Measurements from ENCODE around the gene SYNPO2.
"Not testable (repeated sequence)": the region's sequence is repeated elsewhere in the genome, so short reads cannot be mapped to it uniquely, and the experiment has no call there.

The SYNPO2 gene

GRCh38 chr4:119037709-119038108, 149.1 kb downstream of the SYNPO2 start:
- no peak for DNase-seq

- no peak for DNase-seq
Measured at GRCh38 chr4:119038116-119038841, 149.6 kb downstream of the SYNPO2 start.

- DNase-seq, result no peak
Measured at GRCh38 chr4:119039160-119039559, 150.5 kb downstream of the SYNPO2 start.

DNA sequence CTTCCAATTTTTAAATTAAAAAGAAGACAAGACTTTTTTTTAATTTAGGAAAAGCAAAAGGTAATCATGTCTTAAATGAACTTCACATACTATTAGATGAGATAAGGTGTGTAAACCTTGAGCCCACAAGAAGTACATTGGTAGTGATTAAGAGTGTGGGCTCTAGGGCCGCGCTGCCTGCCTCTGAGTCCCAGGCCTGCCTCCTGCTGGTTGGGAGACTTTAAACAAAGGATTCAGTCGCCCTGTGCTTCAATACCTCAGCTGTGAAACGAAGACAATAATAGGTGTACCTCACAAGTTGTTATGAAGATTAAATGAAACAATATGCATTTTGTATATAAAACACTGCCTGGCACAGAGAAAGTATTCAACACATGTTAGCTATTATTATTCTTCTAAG, 151.1 kb downstream of the SYNPO2 start:
- DNase-seq, result no peak

- no peak for DNase-seq
Measured at GRCh38 chr4:119040261-119040660, 151.6 kb downstream of the SYNPO2 start.

- DNase-seq, result no peak
Measured at GRCh38 chr4:119040694-119041185, 152.1 kb downstream of the SYNPO2 start.

GRCh38 chr4:119041396-119041795, 152.7 kb downstream of the SYNPO2 start:
- DNase-seq, result no peak

DNA sequence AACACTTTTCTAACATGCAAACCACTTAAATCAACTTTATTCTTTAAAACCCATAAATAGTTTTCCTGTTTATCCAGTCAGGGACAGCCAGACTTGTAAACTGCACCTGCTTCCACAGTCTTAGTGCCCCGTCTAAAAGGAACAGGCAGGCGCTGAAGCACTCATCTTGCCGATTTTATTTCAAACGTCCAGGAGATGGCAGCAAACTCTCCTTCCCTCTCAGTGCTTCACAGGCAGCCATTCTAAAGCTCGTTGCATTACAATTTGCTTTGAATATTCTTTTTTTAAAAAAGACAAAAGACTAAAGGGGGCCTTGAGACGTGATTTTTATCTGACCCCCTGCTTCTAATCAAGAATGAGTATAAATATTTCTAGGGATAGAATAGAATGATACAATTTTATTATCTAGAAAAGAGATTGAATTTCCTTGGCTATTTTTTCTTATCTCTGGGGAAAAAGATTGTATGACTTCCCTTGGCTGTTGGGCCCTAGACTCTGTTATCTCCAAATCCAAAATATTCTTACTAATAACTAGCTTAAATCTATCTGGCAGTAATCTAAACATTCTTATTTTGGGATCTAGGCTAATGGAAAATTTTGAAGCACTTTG, 153.4 kb downstream of the SYNPO2 start:
- DNase-seq, result peak; percentile 67

DNA sequence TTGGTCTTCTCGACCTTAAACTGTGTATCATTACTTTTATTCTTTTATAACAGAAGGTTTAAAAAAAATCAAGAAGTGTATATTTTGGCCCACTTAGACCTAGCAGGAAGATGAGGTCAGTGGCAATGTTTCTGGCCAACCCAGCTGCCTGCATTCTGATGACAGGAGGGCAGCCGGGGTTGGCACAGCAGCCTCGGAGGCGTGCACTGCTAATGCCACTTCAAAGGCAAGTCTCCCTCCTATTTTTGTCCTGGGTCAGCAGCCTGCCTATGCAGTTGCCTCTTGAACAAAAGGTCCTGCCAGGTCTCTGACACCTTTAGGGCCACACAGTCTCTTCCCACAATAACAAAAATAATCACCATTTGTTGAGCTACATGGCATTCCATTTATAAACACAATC, 157.6 kb downstream of the SYNPO2 start:
- no peak for DNase-seq

- DNase-seq, result not testable (repeated sequence)
Measured at GRCh38 chr4:119047059-119047458, 158.4 kb downstream of the SYNPO2 start.

DNA sequence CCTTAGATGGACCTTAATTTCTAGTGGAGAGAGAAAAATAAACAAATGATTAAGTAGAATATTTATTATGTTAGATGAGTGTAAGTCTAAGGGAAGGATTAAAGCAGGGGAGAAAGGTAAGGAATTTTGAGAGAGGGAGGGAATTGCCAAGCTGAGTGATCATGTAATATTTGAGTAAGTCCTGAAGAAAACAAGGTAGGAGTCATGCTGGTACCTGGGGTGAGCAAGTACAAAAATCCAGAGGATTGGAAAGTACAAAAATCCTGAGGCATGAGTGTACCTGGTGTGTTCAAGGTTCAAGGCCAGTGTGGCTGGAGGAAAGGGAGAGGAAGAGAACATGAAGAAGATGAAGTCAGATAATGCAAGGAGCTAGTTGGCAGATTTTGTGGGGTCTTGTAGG, 159.8 kb downstream of the SYNPO2 start:
- DNase-seq, result no peak

GRCh38 chr4:119049342-119049741, 160.7 kb downstream of the SYNPO2 start:
- DNase-seq, result no peak

GRCh38 chr4:119050527-119051090, 162.0 kb downstream of the SYNPO2 start:
- no peak for DNase-seq

- no peak for DNase-seq
Measured at GRCh38 chr4:119053245-119053644, 164.6 kb downstream of the SYNPO2 start.

GRCh38 chr4:119053997-119054396, 165.3 kb downstream of the SYNPO2 start:
- no peak for DNase-seq

DNA sequence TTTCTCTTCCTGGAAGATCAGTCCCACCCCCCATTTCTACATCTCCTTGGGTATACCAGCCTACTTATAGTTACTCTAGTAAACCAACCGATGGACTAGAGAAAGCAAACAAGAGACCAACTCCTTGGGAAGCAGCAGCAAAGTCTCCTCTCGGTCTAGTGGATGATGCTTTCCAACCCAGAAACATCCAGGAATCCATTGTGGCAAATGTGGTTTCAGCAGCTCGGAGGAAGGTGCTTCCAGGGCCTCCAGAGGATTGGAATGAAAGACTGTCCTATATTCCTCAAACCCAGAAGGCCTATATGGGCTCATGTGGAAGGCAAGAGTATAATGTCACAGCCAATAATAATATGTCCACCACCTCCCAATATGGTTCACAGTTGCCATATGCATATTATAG, 168.8 kb downstream of the SYNPO2 start:
- no peak for DNase-seq

- DNase-seq, result no peak
Measured at GRCh38 chr4:119059221-119059620, 170.6 kb downstream of the SYNPO2 start.

DNA sequence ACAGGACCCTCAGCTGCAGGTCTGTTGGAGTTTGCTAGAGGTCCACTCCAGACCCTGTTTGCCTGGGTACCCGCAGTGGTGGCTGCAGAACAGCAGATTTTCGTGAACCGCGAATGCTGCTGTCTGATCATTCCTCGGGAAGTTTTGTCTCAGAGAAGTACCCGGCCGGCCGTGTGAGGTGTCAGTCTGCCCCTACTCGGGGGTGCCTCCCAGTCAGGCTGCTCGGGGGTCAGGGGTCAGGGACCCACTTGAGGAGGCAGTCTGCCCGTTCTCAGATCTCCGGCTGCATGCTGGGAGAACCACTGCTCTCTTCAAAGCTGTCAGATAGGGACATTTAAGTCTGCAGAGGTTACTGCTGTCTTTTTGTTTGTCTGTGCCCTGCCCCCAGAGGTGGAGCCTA, 178.5 kb downstream of the SYNPO2 start:
- not testable (repeated sequence) for DNase-seq

DNA sequence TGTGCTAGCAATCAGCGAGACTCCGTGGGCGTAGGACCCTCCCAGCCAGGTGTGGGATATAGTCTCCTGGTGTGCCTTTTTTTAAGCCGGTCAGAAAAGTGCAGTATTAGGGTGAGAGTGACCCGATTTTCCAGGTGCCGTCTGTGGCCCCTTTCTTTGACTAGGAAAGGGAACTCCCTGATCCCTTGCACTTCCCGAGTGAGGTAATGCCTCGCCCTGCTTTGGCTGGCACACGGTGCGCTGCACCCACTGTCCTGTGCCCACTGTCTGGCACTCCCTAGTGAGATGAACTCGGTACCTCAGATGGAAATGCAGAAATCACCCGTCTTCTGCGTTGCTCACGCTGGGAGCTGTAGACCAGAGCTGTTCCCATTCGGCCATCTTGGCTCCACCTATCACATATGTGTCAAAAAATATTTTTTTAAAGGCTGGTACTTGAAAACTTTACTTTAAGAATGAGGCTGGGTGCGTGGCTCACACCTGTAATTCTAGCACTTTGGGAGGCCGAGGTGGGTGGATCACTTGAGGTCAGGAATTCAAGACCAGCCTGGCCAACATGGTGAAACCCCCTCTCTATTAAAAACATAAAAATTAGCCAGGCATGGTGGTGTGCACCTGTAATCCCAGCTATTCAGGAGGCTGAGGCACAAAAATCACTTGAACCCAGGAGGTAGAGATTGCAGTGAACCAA, 179.2 kb downstream of the SYNPO2 start:
- DNase-seq, result not testable (repeated sequence)

GRCh38 chr4:119068529-119068962, 179.9 kb downstream of the SYNPO2 start:
- no peak for DNase-seq

GRCh38 chr4:119070301-119070700, 181.6 kb downstream of the SYNPO2 start:
- no peak for DNase-seq

DNA sequence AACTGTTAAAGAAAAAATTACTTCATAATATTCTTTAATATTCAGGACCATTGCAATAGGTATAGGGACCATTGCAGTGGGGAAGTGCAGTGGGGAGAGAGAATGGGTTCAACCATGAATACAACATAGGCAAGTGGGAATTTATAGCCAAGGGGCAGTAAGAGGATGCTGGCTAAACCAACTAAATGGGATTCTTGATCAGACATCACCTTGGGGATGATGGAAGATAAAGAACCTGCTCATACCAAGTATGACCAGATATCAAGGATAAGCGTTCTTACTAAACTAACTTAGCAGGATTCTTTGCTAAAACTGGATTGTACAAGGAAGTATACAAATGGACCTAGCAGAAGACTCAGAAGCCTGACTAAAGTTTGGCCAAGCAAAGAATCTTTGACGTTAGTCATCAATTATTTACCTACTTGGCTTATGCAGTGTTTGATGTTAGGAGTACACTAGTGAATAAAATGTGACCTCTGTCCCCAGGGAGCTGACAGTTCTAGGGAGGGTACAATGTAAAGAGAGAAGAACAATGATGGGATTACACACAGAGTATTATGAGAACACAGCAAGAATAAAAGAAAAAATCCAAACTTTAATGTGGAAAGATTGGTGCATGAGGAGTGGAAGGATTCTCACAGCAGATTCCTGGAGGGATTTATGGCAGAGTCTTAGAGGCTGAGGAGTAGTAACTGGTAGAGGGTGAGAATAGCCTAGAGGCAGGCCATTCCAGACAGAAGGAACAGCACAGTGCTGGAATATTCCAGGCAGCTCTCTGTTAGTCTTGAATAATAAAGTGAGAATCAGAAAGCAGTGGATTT, 192.3 kb downstream of the SYNPO2 start:
- no peak for DNase-seq

DNA sequence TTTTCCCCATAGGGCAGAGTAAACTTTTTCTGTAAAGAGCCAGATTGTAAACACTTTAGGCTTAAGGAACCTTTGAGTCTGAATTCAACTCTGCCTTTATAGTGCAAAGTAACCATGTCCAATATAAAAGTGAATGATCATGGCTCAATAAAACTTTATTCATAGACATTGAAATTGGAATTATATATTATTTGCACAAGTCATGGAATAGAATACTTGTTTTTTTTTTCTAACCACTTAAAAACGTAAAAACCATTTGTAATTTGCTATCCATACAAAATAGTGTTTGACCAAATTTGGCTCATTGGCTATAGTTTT, 192.8 kb downstream of the SYNPO2 start:
- DNase-seq, result no peak
